GM21447 (cell line): ENCODE data around the gene ATXN10.
"Not testable (repeated sequence)": the region's sequence is repeated elsewhere in the genome, so short reads cannot be mapped to it uniquely, and the experiment has no call there.

ENCODE experiments used
- ATAC-seq: cut with Tn5 transposase; IDR thresholded peaks from one replicate; pipeline ENCODE4 v1.9.1; 2021; ENCODE audit not compliant: unreplicated experiment

Gene ATXN10

DNA sequence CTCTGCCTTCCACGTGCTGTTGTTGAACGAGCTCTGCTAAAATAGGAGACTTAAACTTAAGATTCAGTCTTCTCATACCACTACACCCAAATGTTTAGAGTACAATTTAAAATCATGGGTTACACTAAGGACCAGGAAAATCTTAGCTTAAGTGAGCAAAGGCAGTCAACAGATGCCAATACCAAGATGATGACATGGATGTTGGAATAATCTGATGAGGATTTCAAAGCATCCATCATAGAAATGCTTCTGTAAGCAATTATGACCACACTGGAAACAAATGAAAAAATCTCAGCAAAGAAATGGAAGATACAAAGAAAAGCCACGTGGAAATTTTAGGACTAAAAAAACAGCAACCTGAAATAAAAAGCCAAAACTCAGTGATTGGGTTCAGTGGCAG, 109.8 kb downstream of the ATXN10 start:
- ATAC-seq = no peak

DNA sequence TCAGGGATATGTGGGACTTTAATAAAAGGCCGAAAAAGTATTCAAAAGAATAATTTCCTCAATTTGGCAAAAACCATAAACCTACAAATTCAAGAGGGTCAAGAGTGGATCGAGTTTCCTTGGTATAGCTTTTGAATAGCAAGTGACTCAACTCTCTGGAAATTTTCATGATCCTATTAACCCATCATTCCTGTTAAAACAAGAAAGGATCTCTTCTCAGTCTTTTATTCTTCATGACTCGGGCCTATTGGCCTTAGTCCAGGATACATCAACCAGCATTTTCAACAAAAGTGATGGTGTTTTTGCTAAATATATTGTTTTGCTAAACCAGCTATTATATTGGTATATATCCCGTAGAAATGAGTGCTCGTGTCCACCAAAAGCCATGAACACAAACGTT, 110.3 kb downstream of the ATXN10 start:
- no peak for ATAC-seq

DNA sequence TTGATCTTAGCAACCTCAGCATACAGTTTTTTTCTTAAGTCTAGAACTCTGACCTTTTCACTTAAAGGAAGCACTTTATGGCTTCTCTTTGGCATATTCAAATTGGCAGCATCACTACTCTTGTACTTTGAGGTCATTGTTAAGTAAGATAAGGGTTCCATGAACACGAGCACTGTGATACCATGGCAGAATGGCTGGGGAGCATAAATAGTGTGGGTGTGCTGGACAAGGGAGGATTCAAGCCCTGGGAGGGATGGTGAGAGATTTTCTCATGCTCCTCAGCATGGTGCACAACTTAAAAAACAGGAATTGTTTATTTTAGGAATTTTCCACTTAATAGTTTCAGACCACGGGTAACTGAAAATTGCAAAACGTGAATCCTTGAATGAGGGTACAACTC, 111.4 kb downstream of the ATXN10 start:
- ATAC-seq = no peak

DNA sequence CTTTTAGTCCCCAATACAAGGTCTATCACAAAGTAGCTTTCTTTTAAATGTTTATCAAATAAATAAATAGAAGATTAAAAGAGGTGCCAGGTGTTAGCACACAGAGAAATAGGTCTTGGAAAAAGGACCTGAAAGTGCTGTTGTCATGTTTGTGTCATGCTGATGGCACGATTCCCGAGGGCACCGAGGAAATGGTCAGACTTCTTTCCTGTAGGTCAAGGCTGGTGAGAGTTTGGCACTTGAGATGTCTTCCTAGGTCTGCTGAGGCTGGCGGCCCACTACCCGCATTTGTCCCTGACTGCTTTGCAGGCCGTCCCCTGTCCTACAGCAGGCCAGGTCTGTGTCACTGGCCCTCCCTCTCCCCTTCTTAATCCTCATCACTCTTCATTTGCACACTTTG, 112.1 kb downstream of the ATXN10 start:
- ATAC-seq = no peak

DNA sequence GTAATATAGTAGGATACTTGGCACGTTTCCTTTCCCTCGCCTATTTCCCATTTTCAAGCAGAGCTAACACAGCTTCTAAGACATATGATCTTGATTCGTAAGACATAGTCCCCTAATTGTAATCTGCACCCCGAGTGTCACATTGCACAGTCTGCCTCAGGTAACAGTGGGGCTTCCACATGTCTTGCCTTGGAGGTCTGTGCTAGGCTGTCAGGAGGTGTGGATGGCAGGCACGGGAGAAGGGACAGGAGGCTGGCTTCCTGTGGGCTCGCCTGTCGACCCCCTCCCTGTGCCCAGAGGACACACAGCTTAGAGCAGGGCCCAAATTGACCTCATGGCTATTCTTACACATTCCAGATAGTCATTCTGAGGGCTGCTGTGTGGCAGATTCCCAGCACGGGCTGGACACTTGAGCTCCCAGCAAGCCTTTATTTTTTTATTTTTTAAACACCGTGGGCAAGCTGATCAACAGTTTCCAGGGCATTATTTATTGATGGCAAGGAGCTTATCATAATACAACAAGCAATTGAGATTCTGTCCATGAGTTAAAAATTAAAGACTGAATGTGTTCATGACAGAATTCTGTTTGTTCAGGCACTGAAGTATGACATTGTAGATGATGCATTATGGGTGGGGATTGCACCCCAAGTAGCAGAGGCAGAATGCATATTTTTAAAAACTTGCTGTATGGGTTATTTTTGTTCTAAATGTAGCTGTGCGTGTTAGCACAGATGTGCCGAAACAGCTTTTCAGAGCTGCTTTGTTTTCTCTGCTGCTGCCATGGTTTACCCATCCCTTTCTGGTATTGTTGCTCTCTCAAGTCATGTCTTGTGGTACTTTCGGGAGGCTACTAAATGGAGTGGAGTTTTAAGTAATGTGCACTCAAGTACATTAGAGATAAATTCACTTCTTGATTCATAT, 113.0 kb downstream of the ATXN10 start:
- no peak for ATAC-seq

DNA sequence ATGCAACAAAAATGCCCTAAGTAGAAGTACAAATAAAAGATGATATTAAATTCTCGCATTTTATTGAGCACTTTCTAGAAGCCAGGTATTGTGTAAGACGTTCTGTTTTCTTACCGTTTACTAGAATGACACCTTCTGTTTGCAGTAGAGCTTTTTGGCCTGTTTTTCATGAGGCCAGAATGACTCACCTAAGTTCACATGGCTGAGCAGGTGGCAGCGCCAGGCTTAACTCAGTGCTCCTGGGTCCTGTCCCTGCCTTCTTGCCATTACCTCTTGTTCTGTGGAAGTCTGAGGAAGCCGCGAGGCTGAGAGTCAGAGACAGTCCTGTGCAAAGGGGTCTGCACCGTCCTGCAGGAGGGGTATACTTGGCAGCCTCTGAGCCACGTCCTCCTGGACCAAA, 113.8 kb downstream of the ATXN10 start:
- no peak for ATAC-seq

DNA sequence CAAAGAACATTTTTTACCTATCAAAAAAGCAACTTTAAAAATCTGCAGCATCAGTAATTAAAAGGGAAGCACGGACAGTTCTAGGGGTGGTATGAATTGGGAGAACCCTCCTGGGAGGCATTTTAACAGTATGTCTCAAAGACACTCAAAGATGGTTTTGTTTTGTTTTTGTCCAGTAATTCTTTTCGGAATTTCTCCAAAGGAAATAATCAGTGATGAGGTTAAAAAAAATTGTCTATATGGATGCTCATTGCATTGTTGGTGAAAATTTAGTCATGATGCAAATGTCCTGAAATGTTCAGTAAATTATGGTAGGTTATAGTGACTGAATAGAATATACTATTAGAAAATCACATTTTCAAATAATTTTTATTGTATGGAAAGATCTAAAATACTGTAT, 115.1 kb downstream of the ATXN10 start:
- no peak for ATAC-seq

DNA sequence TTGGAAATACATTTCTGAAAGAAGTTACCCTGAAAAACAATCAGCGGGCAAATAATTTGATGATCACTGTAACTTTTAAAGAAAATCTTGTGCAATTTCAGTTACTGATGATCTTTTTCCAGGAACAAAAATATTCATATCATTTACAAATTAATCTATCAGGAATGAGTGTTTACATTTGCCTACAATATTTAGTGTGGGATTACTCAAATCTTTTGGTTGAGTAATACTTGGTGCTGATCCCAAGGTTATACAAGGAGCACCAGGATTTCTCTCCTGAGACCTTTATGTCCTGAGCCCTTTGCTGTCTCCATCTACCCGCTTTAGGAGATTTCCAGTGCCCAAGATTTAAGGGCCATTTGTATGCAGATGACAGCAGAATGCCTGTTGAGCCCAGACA, 116.1 kb downstream of the ATXN10 start:
- no peak for ATAC-seq

DNA sequence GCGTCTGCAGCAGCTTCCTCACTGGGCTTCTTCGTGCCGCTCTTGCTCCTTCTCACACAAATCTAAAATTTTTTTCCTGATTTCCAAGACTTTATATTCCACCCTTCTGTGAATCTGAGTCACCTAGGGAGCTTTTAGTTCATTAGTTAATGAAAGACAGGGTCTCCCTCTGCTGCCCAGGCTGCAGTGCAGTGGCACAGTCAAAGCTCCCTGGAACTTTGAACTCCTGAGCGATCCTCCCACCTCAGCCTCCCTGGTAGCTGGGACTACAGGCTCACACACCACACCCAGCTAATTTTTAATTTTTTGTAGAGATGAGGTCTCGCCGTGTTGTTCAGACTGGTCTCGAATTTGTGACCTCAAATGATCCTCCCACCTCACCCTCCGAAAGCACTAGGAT, 116.9 kb downstream of the ATXN10 start:
- no peak for ATAC-seq

DNA sequence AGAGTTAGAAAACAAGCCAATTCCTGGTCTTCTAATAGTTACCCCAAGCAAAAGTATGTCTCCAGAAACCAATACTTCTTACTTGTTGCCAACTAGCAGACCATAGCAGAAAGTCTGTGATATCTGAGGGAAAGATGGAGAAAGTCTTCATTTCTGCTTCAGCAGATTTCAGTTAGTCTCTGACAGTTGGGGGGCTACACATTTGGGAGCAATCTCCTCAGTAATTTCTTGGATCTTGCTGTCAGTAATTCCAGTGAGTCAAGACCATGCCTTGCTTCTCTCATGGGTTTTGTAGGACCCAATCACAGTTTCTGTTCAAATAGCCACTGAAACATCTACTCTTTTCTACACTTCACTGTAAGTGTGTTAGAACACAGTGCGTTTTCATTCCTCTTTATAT, 118.8 kb downstream of the ATXN10 start:
- no peak for ATAC-seq

DNA sequence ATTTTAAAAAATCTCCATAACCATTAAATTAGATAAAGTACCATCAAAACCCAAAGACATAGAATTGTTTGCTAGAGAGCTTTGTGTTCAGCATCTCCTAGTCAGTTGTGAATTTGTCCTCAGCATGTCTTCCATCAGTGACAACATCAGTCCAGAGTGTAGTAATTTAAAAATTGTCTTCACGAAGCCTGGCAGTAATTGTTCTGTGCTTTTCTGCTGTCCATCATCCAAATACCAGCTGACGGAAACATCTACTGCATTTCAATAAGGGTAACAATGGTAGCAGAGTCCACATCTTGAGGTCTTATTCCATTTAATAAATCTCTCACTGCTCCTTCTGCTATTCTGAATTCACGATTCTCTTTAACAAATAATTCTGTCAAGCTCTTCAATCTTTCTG, 121.5 kb downstream of the ATXN10 start:
- ATAC-seq = no peak

DNA sequence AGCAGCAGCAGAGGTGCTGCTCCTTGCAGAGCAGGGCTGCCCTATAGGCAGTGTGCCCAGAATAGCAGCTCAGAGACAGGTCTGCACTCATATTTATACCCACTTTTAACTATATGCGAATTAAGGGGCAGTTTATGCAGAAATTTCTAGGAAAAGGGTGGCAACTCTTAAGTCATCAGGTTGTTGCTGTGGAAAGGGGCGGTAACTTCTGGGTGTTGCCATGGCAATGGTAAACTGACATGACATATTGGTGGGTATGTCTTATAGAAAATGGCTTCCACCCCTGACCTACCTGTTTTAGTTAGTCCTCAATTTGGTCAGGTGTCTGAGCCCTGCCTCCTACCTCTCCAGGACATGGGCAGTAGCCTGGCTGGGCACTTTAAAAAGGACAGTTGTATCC, 122.3 kb downstream of the ATXN10 start:
- no peak for ATAC-seq

DNA sequence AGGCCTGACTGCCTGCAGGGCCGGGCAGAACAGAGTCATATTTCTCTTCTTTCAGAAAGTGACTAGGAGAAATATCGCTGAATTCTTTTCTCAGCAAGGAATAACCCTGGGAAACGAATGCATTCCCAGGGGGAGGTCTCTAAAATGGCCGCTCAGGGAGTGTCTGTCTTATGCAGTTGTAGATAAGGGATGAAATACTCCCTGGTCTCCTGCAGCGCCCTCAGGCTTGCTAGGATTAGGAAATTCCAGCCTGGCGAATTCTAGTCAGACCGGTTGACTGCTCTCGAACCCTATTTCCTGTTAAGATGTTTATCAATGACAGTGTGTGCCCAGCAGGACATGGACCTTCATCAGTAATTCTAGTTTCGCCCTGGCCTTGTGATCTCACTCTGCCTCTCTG, 124.4 kb downstream of the ATXN10 start:
- not testable (repeated sequence) for ATAC-seq

DNA sequence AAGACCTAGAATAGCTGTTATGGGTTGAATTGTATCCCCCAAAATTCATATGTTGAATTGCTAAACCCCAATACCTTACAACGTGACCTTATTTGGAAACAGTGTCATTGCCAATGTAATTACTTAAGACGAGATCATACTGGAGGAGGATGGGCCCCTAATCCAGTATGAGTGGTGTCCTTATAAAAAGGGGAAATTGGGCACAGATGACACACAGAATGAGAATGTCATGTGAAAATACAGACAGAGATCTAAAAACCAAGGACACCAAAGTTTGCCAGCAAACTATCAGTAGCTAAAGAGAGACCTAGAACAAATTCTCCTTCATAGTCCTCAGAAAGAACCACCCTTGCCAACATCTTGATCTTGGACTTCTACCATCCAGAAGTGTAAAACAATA, 127.7 kb downstream of the ATXN10 start:
- ATAC-seq = no peak

DNA sequence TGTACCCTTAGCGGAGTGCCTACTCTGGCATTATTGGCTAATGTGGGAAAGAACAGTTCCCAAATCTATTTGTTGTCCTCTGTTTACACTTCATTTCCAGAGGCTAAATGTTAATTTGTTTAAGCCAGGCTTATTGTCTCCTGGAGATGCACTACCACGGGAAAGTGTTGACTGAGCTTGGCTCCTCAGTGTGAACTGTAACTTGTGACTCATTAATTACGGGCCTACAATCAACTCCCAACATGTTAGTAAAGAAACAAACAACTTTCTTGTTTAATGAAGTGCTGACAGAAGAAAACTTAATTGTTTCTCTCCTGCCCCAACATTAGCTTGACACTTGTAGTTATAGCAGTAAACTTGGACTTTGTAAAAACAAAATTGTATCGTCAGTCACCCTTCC, 130.4 kb downstream of the ATXN10 start:
- ATAC-seq = no peak

DNA sequence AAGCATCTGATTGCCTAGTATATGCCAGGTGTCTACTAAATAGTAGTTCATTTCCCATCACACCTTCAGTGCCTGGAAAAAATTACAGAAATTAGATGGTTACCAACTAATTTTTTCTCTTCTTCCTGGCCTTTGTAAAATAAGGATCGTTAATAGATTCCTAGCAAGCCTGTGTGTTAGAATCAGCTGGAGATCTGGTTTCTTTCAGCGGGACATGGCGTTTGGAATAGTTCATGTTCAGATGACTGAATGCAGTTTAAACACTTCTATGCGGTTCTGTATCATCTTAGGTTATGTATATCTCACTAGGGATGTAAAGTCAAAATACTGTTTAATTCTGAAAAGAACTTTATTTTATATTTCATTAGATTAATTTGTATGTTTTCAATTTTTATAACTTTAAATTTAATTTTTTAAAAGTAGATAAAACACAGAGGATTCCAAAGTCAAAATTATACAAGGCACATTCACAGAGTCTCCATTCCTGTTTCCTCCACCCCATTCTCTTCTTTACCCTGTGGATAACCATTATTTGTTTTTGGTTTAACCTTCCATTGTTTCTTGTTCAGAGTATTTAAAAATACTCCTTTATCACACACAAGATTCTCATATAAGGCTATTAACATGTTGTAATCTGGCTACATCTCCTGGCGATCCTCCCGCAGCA, 132.8 kb downstream of the ATXN10 start:
- ATAC-seq = no peak

DNA sequence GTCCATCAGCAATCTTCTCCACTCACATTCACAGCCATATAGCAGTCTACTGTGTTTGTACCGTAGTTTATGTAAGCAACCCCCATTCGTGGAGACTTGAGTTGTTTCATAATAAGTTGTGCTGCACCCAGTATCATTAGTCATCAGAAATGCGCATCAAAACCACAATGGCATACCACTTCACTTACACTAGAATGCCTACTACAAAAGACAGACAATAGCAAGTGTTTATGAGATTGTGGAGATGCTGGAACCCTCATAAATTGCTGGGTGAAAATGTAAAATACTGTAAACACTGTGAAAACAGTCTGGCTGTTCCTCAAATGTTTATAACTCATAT, 133.3 kb downstream of the ATXN10 start:
- no peak for ATAC-seq

DNA sequence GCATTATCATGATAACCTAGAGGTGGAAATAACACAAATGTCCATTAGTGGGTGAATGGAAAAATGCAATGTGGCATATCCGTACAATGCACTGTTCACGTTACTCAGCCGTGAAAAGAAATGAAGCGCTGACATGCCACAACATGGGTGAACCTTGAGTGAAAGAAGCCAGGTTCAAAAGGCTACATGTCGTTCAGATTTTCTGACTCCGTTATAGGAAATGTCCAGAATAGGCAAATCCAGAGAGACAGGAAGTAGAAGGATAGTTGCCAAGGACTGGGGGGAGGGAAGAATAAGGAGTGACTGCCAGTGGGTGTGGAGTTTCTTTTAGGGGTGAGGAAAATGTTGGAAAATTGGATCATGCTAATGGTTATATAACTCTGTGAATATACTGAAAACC, 133.8 kb downstream of the ATXN10 start:
- ATAC-seq = no peak

DNA sequence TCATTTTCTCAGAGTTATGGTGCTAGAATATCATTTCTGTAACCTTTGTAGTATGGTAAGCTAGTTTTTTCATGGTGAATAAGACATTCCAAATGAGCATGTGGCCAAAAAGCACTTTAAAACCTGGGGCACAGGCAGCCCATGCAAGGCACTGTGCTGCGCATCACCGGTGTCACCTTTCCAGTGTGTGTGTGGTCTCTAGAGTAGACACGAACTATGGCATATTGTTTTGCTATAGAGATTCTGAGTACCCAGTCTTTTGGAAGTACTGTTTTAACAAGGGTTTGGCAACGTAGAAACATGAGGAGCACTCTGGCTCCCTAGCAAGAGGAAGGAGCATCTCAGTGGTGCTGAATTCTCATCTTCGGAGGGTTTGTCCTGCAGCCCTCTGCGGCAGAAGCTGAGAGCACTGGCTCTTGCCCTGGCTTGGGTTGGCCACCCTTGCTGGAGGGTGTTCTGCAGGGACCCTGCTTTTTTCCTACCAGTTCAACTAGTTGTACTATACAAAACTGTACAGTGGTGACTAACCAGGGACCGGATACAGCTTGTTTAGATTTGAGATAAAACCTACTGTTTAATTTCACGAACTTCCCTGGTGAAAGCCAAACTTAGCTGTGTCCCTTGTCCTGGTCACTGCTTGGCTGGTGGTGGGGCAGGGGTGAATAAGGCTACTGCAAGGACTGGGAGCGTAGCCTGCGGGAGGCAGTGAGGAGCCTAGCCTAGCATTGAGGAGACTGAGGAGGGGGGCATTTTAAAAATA, 135.7 kb downstream of the ATXN10 start:
- no peak for ATAC-seq

DNA sequence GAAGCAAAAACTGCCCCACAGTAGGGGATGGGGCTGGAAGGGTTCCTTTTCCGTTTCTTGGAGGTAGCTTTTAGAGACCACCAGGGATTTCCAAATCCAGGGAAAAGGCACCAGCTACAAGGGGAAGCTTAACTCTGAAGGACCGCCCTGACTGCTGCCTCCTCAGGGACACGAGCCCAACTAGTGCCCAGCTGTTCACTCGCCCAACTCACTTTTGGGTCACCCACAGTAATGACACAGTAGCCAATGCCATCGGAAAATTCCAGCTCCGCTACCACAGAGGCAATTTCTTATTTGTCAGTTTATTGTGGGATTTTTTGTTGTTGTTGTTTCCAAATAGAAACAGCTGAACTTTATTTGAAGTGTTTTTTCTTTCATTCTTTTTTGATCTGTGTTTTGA, 141.3 kb downstream of the ATXN10 start:
- no peak for ATAC-seq

DNA sequence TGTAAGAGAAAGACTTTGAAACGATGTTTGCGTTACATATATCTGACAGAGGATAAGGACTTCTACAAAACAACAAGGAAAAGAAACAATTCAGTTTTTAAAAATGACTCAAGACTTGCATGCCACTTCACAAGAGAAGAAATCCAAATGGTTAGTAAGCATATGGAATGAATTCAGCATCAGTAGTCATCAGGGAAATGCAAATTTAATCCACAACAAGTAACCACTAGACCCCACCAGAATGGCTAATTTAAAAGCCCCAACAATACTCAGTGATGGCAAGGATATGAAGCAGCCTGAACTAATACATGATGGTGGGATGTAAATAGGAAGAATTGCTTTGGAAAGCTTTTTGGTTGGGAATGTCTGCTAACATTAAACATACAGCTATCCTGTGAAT, 142.6 kb downstream of the ATXN10 start:
- no peak for ATAC-seq

DNA sequence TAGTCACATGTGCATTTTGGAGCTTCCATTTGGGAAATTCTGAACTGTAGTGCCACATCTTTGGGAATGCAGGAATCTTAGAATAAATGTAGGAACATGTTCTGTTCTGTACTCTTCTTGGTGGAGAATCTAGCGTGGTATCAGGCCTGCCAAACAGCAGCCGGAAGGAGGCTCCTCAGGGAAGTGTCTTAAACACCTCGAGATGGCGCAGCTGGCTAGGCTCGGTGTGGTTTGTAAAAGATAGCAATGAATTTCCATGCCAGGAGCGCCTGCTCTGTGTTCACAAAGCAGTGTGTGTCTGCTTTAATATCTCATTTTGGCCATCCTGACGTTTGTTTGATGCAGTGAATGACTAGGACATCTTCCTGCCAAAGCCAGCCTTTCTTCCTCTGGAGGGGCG, 145.1 kb downstream of the ATXN10 start:
- no peak for ATAC-seq
